Measurements from ENCODE around the gene PLXNC1.

Gene PLXNC1

GRCh38 chr12:94245631-94246383, 97.4 kb downstream of the PLXNC1 start:
- no peak for DNase-seq

GRCh38 chr12:94247246-94247645, 98.9 kb downstream of the PLXNC1 start:
- DNase-seq = no peak

- DNase-seq = no peak
Observed at GRCh38 chr12:94248582-94248981, 100.2 kb downstream of the PLXNC1 start.

GRCh38 chr12:94250130-94250529, 101.8 kb downstream of the PLXNC1 start:
- no peak for DNase-seq

- no peak for DNase-seq
Observed at GRCh38 chr12:94254270-94254669, 105.9 kb downstream of the PLXNC1 start.

- no peak for DNase-seq
Observed at GRCh38 chr12:94255006-94255405, 106.6 kb downstream of the PLXNC1 start.

GRCh38 chr12:94255428-94255827, 107.1 kb downstream of the PLXNC1 start:
- no peak for DNase-seq

- no peak for DNase-seq
Observed at GRCh38 chr12:94258593-94258992, 110.2 kb downstream of the PLXNC1 start.

GRCh38 chr12:94260017-94260416, 111.6 kb downstream of the PLXNC1 start:
- DNase-seq = no peak

GRCh38 chr12:94260717-94261116, 112.3 kb downstream of the PLXNC1 start:
- no peak for DNase-seq

GRCh38 chr12:94261119-94261518, 112.7 kb downstream of the PLXNC1 start:
- DNase-seq = no peak

GRCh38 chr12:94261786-94262185, 113.4 kb downstream of the PLXNC1 start:
- DNase-seq = no peak

- peak; percentile 44 to 81 for DNase-seq
Observed at GRCh38 chr12:94262228-94263010, 114.0 kb downstream of the PLXNC1 start.

GRCh38 chr12:94263011-94263811, 114.8 kb downstream of the PLXNC1 start:
- no peak for DNase-seq

GRCh38 chr12:94263905-94264561, 115.7 kb downstream of the PLXNC1 start:
- DNase-seq = peak; percentile 43 to 72

- no peak for DNase-seq
Observed at GRCh38 chr12:94264736-94265485, 116.5 kb downstream of the PLXNC1 start.

GRCh38 chr12:94265539-94265938, 117.2 kb downstream of the PLXNC1 start:
- no peak for DNase-seq

GRCh38 chr12:94265966-94266745, 117.8 kb downstream of the PLXNC1 start:
- DNase-seq = no peak

- no peak for DNase-seq
Observed at GRCh38 chr12:94266796-94267536, 118.6 kb downstream of the PLXNC1 start.

- DNase-seq = no peak
Observed at GRCh38 chr12:94267537-94267872, 119.1 kb downstream of the PLXNC1 start.
